HG03558 (cell line): ENCODE measurements around the gene PREB.
A peak's percentile ranks its signal among the peaks of the same experiment; 100 is the strongest.

Experiments used
- ATAC-seq: cut with Tn5 transposase; IDR thresholded peaks from one replicate; pipeline ENCODE4 v1.9.1; 2021; ENCODE audit warnings: moderate number of reproducible peaks; ENCODE audit not compliant: unreplicated experiment; ENCODE audit errors: extremely low read depth

Gene PREB

DNA sequence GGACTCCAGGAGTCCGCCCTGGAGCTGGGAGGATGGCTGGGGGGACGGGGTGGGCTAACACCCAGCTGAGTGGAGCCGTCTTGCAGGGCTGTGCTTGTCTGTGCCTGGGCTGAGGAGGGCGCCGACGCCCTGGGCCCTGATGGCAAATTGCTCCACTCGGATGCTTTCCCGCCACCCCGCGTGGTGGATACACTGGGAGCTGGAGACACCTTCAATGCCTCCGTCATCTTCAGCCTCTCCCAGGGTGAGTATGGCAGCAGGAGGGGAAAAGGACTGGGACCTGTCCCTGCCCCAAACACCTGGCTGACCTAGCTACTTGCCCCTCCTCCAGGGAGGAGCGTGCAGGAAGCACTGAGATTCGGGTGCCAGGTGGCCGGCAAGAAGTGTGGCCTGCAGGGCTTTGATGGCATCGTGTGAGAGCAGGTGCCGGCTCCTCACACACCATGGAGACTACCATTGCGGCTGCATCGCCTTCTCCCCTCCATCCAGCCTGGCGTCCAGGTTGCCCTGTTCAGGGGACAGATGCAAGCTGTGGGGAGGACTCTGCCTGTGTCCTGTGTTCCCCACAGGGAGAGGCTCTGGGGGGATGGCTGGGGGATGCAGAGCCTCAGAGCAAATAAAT lies 35.0 kb downstream of the PREB start:
- no peak for ATAC-seq

DNA sequence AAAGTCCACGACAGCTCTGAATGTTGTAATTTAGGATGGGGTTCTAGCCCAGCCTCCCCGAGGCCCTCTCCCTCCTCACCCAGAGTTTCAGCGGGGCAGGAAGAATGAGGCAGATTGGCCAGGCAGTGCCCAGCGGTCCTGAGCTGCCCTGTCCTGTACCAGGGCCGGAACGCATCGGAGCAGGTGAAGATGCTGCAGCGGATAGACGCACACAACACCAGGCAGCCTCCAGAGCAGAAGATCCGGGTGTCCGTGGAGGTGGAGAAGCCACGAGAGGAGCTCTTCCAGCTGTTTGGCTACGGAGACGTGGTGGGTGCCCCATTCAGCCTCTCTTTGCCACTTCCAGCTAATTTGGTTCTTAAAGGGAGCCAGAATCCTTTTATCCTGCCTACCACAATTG lies 37.1 kb downstream of the PREB start:
- ATAC-seq, result no peak

DNA sequence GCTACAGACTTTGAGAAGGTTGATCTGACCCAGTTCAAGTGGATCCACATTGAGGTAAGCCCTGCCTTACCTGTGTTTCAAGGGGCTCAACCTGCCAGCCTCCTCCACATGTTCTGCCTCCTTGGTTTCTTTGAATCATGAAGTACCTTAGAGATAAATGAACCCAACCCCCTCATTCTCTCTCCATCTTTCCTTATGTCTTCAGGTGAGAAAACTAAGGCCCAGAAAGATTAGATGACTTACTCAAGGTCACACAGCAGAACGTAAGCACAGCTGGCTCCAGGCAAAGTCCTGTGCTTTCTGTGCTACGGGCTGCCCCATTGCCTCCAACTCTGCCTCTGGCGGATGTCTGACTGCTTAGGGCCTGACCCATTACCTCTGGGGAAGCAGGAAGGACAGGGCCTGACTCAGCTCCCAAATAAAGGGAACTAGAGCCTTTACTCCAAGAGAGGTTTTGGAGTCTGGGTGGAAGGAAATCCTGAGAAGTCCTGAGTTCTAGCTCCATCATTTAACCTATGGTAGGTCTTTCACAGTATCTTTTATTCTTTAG lies 37.6 kb downstream of the PREB start:
- ATAC-seq, result no peak

DNA sequence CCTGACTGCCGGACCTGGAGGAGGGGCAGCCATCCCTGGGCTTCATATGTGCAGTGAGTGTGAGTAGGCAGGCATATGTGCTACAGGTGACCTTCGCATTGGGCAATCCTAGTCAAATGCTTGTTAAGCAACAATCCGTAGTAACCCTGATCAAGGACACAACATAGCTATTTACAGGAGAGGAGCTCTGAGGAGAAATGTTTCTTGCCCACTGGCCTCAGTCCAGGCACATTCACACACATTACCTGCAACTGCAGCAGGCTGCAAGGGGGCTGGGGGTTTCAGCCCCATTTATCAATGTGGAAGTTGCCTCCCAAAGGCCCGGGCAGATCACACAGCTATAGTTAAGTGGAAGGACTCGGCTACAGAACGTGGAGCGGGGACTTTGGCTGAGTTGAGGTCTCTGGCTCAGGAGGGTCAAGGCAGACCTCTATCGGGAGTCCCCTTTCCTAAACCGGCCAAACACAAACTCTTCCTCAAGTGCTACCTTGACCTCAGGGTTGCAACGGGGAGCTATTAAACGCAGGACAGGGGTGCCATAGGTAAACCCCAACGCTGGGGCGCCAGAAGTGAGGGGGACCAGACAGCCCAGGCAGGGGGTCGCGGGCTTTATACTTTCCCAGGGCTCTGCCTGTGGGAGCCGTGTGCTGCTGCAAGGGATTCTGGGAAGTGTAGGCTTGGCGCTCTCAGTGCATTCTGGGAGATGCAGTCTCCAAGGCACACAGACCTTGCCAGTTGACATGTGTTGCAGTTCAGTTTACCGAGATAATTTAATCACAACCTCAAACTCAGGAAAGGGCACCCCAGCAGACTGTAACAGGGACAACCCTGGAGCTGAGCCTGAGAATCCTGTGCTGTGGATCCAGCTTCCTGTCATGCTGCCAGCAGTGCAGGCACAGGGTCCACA lies 38.4 kb downstream of the PREB start:
- no peak for ATAC-seq

DNA sequence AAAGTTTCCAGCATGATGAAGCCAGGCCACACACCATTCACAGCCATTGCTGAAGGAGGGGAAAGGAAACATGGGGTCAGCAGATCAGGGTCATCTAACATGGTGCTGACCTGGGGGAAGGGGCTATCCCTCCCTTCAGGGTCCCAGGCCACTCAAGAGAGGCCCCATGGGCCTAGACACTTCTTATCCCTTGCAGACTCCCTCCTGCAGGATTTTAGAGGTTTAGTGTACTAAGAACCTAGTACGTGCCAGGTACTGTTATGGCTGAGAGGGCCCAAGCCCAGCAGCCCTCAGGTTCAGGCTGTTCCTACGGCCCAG lies 39.0 kb downstream of the PREB start:
- no peak for ATAC-seq

DNA sequence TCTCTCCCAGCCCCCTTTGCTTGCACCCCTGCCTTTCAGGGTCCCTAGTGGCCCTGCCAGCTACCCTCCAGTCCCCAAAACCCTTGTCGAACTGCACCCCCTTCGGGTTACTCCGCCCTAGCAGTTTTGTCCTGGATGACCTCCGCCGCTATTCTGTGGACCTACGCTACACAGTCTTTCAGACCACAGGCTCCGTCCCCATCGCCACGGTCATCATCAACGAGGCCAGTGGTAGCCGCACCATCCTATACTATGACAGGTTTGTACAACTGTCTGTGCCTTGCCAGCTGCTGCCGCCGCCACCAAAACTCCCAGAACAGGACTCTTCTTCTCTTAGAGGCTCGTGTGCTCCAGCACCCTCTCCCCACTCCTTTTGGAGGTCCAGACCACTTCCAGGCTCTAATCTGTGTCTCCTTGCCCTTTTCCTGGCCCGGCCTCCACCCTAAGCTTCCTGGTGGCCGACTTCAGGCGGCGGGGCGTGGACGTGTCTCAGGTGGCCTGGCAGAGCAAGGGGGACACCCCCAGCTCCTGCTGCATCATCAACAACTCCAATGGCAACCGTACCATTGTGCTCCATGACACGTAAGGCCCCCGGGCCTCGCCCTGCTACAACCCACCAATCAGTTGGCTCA lies 40.0 kb downstream of the PREB start:
- no peak for ATAC-seq

DNA sequence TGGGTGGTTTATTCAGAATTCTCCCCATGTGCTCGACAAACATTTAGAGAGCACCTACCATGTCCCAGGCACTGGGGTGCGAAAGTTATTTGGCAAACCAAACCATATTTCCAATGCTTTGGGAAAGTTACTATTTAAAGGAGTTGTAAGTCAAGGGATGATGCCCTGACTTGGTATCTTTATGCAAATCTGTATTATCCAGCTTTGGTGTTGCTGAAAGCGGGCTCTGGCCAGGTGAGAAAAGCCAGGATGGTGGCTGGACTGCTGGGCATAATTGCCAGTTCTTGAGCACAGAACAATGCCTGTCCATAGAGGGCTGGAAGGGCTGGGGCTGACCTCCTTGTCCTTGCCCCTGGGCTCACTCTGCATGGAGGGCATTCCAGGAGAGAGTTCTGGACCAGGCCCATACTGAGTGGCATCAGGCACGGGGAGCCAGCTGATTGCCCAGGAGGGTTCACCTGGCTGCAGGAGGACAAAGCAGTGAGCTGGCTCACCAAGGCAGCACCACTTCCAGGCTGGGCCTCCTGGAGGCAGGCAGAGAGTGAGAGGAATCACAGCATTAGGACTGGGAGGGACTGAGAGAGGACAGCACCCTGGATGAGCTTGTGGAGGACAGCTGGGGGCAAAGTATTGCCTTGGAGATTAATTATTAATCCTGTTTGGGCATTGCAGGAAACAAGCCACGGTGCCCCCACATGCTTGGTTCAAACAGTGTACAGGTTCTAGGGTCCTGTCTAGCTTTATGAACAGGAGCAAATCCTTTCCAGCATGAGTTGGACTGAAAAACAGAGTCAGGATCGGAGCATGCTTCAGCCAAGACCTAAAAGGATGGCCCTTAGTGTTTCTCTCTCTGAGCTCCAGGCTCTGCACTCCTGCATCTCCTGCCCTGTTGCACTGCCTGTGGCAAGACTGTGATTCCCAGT lies 40.7 kb downstream of the PREB start:
- ATAC-seq, result no peak

DNA sequence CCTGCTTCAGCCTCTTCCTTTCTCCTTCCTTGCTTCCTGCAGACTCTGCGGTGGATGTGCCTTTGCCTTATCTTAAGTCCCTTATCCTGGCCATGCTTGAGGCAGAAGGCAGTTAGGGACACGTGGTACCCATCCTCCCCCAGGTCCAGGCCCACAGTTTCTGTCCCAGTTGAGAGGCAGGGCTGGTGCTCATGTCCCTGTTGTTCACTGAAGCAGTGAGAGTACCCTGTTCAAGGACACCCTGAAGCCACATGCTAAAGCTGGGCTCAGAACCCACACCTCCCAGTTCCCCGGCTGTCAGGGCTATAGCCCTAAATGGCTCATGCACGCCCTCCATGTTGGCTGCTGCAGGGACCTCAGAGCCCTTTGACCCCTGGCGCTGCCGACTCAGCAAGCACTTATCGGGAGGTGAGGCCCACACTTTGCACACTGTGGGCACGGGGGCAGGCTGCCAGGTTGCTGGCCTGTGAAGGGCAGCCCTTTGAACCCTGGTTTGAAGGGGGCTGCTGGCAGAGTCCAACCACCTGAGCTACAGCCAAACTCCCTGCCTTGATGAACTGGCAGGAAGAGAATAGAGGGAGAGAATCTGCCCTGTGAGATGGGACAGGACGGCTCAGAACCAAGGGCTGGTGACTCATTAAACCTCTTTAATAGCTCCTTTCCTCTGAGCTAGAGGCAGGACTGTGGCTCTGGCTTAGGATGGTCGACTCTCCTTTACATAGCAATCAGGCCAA lies 41.6 kb downstream of the PREB start:
- ATAC-seq, result no peak

DNA sequence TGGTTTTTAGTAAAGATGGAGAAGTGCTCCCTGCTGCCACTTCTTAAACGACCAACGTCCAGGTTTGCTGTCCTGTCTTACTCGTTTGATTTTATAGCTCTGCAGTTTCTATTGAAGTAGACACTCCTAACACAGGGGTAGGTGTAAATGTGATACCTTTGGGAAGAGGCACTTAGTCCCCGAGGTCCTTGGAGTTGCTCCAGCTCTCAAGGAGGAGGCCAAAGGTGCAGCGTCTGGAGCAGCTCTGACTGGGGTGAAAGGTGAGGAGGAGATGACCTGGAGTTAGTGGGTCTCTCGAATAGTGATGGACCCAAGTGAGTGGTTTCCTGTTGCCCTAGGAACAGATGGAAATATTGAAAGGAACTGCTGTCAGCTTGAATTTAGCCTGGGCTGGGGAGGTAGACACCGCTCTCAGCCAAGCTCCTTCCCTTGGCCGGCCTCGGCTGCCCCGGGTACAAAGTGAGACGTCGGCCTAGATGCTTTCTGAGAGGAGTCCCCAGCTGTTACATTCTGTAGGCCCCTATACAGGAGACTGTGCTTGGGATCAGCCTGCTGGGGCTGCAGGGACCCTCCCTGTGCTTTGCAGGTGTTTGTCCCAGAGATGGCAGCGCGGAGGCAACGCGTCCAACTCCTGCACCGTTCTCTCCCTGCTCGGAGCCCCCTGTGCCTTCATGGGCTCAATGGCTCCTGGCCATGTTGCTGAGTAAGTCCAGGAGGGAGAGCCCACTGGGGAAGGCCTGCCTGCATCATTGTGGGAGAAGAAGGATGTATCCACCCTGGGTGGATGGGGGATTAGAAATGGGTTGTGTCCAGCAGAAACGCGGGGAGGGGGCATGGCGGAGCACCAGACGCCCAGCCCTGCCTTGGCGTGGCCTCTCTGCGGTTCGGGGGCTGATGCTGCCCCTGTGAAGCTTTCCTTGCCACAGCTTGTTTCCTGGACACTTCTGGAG lies 42.4 kb downstream of the PREB start:
- ATAC-seq, result no peak

DNA sequence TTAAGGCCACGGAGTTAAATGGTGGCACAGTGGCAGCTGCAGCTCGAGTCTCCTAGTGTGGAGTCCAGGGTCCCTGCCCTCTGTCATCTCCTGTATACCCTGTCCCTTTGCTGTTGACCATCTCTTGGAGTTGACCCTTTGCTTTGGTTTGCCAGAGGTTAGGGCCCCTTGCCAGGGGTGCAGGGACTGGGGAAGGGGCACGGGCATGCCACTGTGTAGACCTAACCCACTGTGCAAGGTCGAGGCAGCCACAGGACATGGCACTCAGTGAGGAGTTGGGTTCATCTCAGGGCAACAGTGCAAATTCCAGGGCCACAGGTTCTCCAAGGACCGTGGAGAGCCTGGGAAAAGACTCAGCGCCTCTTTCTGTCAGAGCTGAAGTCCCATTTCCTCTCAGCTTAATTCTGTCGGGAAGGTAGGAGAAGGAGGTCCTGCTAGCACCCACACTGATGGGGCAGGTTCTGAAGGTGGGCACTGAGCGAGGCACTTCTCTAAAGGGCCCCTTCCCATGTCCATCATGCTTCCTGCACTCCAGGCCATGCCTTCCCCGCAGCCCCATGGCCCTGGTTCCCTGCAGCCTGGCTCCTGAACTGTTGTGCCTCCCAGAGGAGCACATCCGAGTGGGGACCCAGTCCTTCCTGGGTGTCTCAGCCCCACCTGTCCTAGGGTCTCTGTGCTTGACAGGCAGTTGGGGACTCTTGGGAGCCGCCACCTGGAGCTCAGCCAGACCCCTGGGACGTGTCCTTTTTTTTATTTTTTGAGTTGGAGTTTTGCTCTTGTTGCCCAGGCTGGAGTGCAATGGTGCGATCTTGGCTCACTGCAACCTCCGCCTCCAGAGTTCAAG lies 45.1 kb downstream of the PREB start:
- ATAC-seq, result no peak

DNA sequence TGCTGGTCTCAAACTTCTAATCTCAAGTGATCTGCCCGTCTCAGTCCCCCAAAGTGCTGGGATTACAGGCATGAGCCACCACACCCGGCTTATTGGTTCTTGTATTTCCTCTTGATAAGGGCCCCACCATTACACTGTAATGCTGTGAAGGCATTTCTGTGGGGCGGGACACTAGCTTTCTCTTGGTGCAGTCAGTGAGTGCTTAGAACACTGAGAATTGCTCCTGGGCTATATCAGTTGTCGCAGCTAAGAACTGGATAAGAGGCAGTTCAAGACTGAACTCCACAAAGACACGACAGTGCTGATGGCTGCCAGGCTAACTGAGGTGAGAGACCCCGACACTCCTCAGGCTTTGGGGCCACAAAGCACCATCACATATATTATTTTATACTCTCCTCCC lies 45.8 kb downstream of the PREB start:
- no peak for ATAC-seq

DNA sequence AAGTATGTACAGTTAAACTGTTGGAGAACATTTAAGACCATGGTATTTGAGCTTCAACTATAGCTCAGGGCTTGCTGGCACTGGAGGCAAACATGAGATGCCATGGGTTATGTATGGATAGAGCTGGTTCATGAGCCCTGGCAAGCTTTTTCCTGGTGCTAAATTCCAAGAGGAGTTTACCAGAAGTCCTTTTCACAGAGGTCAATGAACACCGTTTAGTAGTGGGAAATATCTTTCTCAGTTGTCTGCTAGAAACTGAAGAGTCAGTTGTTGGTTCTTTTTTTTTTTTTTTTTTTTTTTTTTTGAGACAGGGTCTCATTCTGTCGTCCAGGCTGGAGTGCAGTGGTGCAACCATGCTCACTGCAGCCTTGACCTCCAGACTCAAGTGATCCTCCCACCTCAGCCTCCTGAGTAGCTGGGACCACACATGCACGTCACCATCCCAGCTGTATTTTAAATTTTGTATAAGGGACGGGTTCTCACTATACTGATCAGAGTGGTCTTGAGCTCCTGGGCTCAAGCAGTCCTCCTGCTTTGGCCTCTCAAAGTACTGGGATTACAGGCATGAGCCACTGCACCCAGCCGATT lies 46.5 kb downstream of the PREB start:
- no peak for ATAC-seq

DNA sequence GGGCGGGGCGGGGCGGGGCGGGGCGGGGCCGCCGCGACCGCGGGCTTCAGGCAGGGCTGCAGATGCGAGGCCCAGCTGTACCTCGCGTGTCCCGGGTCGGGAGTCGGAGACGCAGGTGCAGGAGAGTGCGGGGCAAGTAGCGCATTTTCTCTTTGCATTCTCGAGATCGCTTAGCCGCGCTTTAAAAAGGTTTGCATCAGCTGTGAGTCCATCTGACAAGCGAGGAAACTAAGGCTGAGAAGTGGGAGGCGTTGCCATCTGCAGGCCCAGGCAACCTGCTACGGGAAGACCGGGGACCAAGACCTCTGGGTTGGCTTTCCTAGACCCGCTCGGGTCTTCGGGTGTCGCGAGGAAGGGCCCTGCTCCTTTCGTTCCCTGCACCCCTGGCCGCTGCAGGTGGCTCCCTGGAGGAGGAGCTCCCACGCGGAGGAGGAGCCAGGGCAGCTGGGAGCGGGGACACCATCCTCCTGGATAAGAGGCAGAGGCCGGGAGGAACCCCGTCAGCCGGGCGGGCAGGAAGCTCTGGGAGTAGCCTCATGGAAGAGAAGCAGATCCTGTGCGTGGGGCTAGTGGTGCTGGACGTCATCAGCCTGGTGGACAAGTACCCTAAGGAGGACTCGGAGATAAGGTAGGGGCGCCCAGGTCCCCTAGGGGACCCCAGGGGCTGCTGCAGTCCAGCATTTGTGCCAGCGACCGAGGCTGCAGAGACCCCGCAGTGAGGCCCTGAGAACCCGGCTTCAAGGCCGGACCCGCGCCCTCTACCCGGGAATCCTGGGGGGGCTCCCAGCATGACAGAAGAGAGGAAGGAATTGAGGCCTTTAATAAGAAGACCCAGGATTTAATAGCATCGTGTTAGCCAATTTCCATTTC lies 47.5 kb downstream of the PREB start, which contains the start of gene KHK:
Gene KHK, plus strand, starts transcription at position 49 of the 870 bp plus-strand sequence. Its CDS starts 488 bp downstream, at position 537.
- ATAC-seq, result no peak

DNA sequence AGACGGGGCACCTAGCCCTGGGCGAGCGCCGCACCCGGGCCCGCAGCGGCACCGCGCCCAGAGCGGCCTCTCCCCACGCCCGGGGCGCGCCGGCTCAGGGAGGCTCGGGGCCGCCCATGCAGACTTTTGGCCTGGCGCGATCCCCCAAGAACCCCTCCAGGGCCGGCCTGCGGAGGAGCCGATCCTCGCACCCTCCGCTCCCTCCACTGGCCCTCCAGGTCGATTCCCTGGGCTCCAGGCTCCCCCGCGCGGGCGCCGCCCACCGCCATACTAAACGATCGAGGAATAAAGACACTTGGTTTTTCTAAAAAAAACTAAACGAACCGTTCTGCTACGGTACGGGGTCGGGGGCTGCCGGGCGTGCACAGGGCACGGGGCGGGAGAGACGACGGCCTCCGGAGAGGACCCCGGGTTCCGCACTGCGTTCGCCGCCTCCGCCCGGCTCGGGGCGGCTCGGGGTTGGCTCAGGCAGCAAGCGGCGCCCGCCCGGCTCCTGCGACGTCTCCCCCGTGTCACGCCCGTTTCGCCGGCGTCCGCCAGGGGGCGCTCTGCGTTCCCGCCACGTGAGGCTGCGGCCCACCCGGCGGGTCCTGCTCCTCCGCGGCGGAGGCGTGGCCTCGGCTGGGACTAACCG lies 48.2 kb downstream of the PREB start:
- ATAC-seq, result peak; percentile 75

DNA sequence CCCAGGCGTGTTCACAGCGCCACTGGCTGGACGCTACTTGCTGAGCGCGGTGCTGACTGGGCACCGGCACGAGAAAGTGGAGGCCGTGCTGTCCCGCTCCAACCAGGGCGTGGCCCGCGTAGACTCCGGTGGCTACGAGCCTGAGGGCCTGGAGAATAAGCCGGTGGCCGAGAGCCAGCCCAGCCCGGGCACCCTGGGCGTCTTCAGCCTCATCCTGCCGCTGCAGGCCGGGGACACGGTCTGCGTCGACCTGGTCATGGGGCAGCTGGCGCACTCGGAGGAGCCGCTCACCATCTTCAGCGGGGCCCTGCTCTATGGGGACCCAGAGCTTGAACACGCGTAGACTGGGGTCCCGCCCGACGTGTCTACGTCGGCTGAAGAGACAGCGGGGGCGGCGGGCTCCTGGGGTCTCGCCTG lies 48.8 kb downstream of the PREB start:
- no peak for ATAC-seq
